HG03039 (cell line): ENCODE data around the gene METTL9.
"Not testable (repeated sequence)": the region's sequence is repeated elsewhere in the genome, so short reads cannot be mapped to it uniquely, and the experiment has no call there.

Source experiments
- ATAC-seq: cut with Tn5 transposase; IDR thresholded peaks from one replicate; pipeline ENCODE4 v1.9.1; 2021; ENCODE audit warnings: mild to moderate bottlenecking, moderate library complexity; ENCODE audit not compliant: unreplicated experiment

METTL9 gene

DNA sequence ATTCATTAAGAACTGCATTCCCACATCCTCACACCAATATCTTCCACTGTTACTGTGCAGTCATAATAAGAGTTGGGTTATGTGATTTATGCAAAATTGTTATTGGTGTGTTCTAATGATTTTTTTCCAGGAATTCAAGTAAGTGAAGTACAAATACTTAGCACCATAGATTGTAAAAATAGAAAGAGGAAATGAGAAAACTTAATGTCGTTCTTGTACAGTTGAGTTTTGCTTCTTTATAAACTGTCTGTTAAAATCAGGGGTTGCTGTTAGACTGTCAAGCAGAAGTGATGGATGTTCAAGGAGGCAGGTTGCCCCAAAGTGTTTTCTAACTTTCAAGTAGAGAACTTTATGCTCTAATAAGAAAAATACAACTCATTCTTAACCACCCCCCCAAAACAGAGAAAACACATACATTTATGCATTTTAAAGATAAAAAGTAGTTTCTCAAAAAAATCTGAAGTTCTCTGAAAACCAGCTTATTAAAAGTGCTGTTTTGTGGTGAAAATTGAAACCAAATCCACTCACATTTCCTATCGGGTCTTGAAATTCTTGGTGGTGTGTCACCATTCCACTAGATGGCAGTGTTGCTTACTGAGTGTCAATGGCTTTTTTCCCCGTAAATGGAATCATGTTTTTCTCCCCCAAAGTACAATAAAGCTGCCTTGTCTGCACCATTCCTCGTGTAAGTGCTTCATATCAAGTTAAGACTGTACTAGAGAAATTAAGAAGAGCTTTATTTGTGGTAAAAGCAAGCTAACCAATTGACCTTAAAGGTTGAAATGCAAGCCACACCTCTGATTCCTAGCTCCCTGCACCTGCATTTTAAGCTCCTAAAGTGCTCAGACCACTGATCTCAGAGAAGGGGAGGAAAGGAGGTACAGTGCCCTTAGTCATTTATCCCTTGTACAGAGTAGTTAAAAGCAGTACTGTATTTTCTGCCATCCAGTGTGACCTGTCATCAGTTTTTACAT, 57.7 kb downstream of the METTL9 start:
- ATAC-seq = no peak

- no peak for ATAC-seq
Observed at GRCh38 chr16:21659124-21659523, 59.7 kb downstream of the METTL9 start.

GRCh38 chr16:21663889-21664647, 64.7 kb downstream of the METTL9 start, which contains the start of gene OTOA:
OTOA (plus strand) TSS chr16:21663968; CDS start chr16:21678515, 14,547 bp downstream.
- ATAC-seq = no peak

GRCh38 chr16:21664801-21665492, 65.6 kb downstream of the METTL9 start:
- no peak for ATAC-seq

DNA sequence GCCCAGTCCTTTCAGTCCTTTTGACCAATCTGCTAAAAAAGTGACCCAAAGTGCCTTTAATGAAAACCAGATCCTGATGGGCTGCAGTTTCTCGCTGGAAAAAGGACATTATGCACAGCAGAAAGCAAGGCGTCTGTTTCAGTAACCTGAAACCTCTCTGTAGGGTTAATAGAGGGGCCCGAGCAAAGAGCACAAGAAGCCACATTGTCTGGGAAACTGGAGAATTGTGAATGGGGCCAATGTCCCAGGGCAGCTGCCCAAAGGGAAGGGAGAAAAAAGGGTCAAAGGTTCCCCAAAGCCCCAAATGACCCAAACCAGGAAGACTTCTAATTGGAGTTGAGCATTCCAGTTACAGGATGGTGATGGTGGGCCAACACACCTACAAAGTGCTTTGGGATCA, 67.4 kb downstream of the METTL9 start:
- no peak for ATAC-seq

GRCh38 chr16:21667575-21667974, 68.2 kb downstream of the METTL9 start:
- ATAC-seq = no peak

GRCh38 chr16:21673469-21673868, 74.1 kb downstream of the METTL9 start:
- ATAC-seq = no peak

DNA sequence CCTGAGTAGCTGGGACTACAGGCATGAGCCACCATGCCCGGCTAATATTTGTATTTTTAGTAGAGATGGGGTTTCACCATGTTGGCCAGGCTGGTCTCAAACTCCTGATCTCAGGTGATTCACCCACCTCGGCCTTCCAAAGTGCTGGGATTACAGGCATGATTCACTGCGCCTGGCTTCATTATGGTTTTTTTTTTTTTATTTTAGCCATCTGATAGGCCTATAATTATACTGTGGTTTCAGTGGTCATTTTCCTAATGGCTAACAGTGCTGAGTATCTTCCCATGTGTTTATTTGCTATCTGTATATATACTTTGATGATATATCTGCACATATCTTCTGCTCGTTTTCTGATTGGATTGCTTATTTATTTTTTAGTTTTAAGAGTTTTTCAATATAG, 75.1 kb downstream of the METTL9 start:
- ATAC-seq = not testable (repeated sequence)

DNA sequence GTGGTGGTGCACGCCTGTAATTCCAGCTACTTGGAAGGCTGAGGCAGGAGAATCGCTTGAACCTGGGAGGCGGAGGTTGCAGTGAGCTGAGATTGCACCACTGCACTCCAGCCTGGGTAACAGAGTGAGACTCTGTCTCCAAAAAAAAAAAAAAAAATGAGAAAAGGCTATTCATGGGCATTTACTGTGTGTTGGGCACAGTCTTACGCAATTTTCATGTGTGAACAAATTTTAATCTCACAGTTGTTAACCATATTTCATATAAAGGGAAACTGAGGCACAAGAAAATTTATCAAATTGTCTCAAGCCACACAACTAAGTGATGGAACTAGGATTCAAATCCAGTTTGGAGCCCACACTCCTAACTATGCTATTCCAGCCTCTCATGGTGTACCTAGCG, 81.3 kb downstream of the METTL9 start:
- not testable (repeated sequence) for ATAC-seq

DNA sequence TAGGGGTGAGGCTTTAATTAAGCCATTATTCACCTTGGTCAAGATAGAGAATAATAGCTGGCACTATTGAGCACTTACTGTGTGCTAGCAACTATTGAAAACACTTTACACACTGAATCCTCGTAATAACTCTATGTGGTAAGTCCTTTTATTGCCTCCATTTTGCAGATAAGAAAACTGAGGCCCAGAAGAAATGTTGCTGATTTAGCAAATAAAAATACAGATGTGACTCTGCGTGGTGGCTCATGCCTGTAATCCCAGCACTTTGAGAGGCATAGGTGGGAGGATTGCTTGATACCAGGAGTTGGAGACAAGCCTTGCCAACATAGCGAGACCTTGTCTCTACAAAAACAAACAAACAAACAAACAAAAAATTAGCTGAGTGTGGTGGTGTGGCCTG, 83.8 kb downstream of the METTL9 start:
- no peak for ATAC-seq

- ATAC-seq = no peak
Observed at GRCh38 chr16:21684199-21684598, 84.8 kb downstream of the METTL9 start.

DNA sequence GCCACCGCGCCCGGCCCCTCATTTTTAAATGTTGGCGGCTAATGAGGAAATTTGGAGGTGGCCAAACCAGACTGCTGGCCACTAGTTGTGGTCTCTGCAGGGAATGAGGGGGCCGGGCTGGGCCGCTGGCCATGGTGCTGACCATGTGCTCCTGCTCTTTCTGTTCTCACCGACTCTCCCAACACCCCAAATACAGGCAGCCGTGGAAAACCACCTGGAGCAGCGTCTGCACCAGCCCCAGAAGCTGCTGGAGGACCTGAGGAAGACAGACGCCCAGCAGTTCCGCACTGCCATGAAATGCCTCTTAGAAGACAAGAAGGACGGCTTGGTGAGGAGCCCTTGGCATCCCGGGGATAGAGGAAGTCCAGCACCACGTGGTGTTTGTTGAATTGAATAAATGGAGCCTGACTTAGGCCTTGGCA, 85.7 kb downstream of the METTL9 start:
- no peak for ATAC-seq

DNA sequence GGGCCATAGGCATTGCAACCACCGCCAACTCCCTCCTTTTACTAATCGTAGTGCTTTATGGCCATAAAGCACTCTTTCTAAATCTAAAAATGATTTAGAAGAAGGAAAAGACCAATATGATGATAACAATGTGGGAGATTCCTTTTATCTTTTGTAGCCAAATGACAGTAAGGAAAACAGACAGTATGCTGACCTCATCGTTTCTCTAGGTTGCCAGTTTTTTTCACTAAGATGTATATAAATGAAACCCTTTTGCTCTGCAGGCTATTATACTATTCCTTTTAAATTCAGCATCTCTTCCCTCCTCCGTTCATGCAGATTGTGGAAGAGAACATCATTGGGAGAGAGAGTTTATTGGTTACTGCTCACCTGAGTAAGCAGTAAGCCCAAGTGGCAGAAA, 89.7 kb downstream of the METTL9 start:
- ATAC-seq = no peak

DNA sequence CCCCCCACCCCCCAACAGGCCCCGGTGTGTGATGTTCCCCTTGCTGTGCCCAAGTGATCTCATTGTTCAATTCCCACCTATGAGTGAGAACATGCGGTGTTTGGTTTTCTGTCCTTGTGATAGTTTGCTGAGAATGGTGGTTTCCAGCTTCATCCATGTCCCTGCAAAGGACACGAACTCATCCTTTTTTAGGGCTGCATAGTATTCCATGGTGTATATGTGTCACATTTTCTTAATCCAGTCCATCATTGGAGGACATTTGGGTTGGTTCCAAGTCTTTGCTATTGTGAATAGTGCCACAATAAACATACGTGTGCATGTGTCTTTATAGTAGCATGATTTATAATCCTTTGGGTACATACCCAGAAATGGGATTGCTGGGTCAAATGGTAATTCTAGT, 91.6 kb downstream of the METTL9 start:
- ATAC-seq = not testable (repeated sequence)

- ATAC-seq = no peak
Observed at GRCh38 chr16:21694609-21695008, 95.2 kb downstream of the METTL9 start.

DNA sequence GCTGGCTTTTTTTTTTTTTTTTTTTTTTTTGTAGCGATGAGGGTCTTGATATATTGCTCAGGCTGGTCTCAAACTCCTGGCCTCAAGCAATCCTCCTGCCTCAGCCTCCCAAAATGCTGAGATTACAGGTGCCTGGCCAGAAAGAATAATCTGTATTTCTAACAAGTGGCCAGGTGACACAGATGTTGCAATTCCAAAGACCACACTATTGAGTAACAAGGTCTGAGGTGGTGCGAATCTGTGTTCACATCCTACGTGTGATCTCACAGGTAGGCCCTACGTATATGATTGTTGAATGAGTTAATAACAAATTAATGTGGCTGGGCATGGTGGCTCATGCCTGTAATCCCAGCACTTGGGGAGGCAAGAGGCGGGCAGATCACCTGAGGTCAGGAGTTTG, 97.7 kb downstream of the METTL9 start:
- ATAC-seq = no peak

- ATAC-seq = no peak
Observed at GRCh38 chr16:21698169-21699032, 99.0 kb downstream of the METTL9 start.

GRCh38 chr16:21701271-21701670, 101.9 kb downstream of the METTL9 start:
- ATAC-seq = no peak

GRCh38 chr16:21702276-21702675, 102.9 kb downstream of the METTL9 start:
- ATAC-seq = no peak

DNA sequence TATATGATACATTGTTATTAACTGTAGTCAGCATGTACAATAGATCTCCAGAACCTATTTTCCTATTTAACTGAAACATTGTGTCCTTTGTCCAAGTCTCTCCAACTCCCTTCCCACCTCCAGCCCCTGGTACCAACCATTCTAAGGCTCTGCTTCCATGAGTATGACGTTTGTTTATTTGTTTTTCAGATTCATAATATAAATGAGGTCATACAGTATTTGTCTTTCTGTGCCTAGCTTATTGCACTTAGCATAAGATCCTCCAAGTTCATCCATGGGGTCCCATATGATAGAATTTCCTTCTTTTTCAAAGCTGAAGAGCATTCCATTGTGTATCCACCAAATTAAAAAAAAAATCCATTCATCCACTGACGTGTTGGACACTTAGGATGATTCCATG, 103.8 kb downstream of the METTL9 start:
- no peak for ATAC-seq
